Esophagus squamous epithelium (tissue), 5 donors: Measurements from ENCODE around the gene ZNF823. TPM values are rescaled to one million over a fixed set of nuclear protein-coding genes. Genes with fewer than 3 reads are reported as not detected.

Experiments used
- DNase-seq: peaks from one replicate; lab custom pipeline; 2025; lab: John Stamatoyannopoulos, UW
- H3K27ac ChIP-seq, 4 donors: fragments of 200-600 bp; sonication (generic); one replicate each; pipeline ENCODE4 v1.5.1; 2016 to 2019; ENCODE audit warnings: mild to moderate bottlenecking in 1 of 4
- H3K27me3 ChIP-seq, 4 donors: fragments of 200-600 bp; sonication (generic); 1 replicate in 3 of 4; 2 replicates in 1 of 4; pipeline versions ENCODE4 v1.5.1 to v1.6.0; 2017 to 2021; ENCODE audit warnings: antibody characterized with exemption in 1 of 4
- H3K36me3 ChIP-seq, 3 donors: fragments of 200-600 bp; sonication (generic); one replicate each; pipeline ENCODE4 v1.5.1; 2016 to 2019
- H3K4me1 ChIP-seq, 3 donors: fragments of 200-600 bp; sonication (generic); one replicate each; pipeline ENCODE4 v1.5.1; 2017 to 2019
- H3K4me3 ChIP-seq, 4 donors: fragments of 200-600 bp; sonication (generic); 1 replicate in 3 of 4; 2 replicates in 1 of 4; pipeline ENCODE4 v1.5.1; 2016 to 2019; ENCODE audit warnings: mild to moderate bottlenecking in 2 of 4, moderate library complexity in 1 of 4
- H3K9me3 ChIP-seq, 3 donors: fragments of 200-600 bp; sonication (generic); one replicate each; pipeline ENCODE4 v1.5.1; 2016 to 2019
- CTCF ChIP-seq, 6 experiments: fragments of 450-650 bp in 4 of 6; fragments of 200-600 bp in 2 of 6; sonication (generic) in 2 of 6; IDR thresholded peaks; one replicate each; pipeline ENCODE4 v1.5.1; 2016 to 2019; ENCODE audit warnings: antibody characterized with exemption in 6 of 6, mild to moderate bottlenecking in 4 of 6, moderate library complexity in 4 of 6
- POLR2A ChIP-seq, 4 donors: fragments of 450-650 bp; IDR thresholded peaks; one replicate each; pipeline ENCODE4 v1.6.1; 2017; ENCODE audit warnings: antibody characterized with exemption in 4 of 4, mild to moderate bottlenecking in 4 of 4, moderate library complexity in 3 of 4
- WGBS, 2 donors: methylation state at CpG; one replicate each; pipeline ENCODE4 v1.1.5; 2018; 5-methylcytosine and 5-hydroxymethylcytosine counted together
- intact Hi-C: fragments of 100-400 bp; cut with DNase I; formaldehyde crosslinking; loops from one replicate; pipeline ENCODE4 v1.15.0; 2022
- total RNA-seq, 4 donors: library from RNA; depleted of rRNA; stranded (reverse); fragments of >200 nt; gene quantifications; one replicate each; pipeline ENCODE4 v1.1.0, GENCODE V29; 2016
- donor health status: DM: yes; HTN: yes; CAD: no.

The ZNF823 gene
- total RNA-seq, 4 donors from 2014 or later: 8.5 to 22.3 (median 11.8) TPM

- H3K4me1 ChIP-seq: no peaks in the 10 kb centered on the region
- WGBS, 2 donors: 78% methylated on average over 7 of the region's 7 CpGs
- H3K27me3 ChIP-seq: peaks cover 0 to 2% (median 0%) of the 10 kb centered on the region in 4 donors
- TF ChIP-seq CTCF (IDR thresholded peaks at IDR 0.05) (no peak), POLR2A (IDR thresholded peaks at IDR 0.05) (no peak)
- H3K4me3 ChIP-seq: no peak overlapping the region
- H3K36me3 ChIP-seq: no peaks in the 10 kb centered on the region
- no peak for DNase-seq
- intact Hi-C loops: no loop called here
- peaks cover 0 to 20% (median 7%) of the 10 kb centered on the region in 3 donors for H3K9me3 ChIP-seq
- H3K27ac ChIP-seq: no peak overlapping the region
Observed at GRCh38 chr19:11759805-11760204, 21.1 kb upstream of the ZNF823 start.

GRCh38 chr19:11756965-11757364, 18.2 kb upstream of the ZNF823 start:
- no peaks in the 10 kb centered on the region for H3K4me1 ChIP-seq
- no peak overlapping the region for H3K4me3 ChIP-seq
- 77 to 86% methylated on average over 1 of the region's 1 CpG for WGBS, 2 donors
- no peaks in the 10 kb centered on the region for H3K36me3 ChIP-seq
- H3K27me3 ChIP-seq: peaks cover 0 to 4% (median 0%) of the 10 kb centered on the region in 4 donors
- TF ChIP-seq POLR2A (IDR thresholded peaks at IDR 0.05) (no peak), CTCF (IDR thresholded peaks at IDR 0.05) (no peak)
- intact Hi-C loops: no loop called here
- peaks cover 0 to 25% (median 7%) of the 10 kb centered on the region in 3 donors for H3K9me3 ChIP-seq
- no peak for DNase-seq
- no peak overlapping the region for H3K27ac ChIP-seq

GRCh38 chr19:11754663-11755062, 15.9 kb upstream of the ZNF823 start:
- intact Hi-C loops: no loop called here
- 72 to 79% methylated on average over 4 of the region's 4 CpGs for WGBS, 2 donors
- peaks cover 0 to 4% (median 0%) of the 10 kb centered on the region in 4 donors for H3K27me3 ChIP-seq
- peaks cover 0 to 33% (median 9%) of the 10 kb centered on the region in 3 donors for H3K9me3 ChIP-seq
- no peak overlapping the region for H3K4me3 ChIP-seq
- TF ChIP-seq CTCF (IDR thresholded peaks at IDR 0.05) (no peak), POLR2A (IDR thresholded peaks at IDR 0.05) (no peak)
- H3K27ac ChIP-seq: no peak overlapping the region
- no peak for DNase-seq
- no peaks in the 10 kb centered on the region for H3K36me3 ChIP-seq
- no peaks in the 10 kb centered on the region for H3K4me1 ChIP-seq

GRCh38 chr19:11752244-11752736, 13.5 kb upstream of the ZNF823 start:
- peaks cover 0 to 48% (median 12%) of the 10 kb centered on the region in 3 donors for H3K9me3 ChIP-seq
- 81 to 89% methylated on average over 2 of the region's 2 CpGs for WGBS, 2 donors

More at GRCh38 chr19:11752244-11752736, 13.5 kb upstream of the ZNF823 start:
- Histone ChIP-seq H3K4me1 (no peaks in the 10 kb centered on the region), H3K27ac (no peak overlapping the region), H3K27me3 (peaks cover 0 to 4% (median 0%) of the 10 kb centered on the region in 4 donors), H3K4me3 (no peak overlapping the region), H3K36me3 (no peaks in the 10 kb centered on the region)
- no peak for DNase-seq
- intact Hi-C loops: no loop called here
- TF ChIP-seq CTCF (IDR thresholded peaks at IDR 0.05) (no peak), POLR2A (IDR thresholded peaks at IDR 0.05) (no peak)
